Heart left ventricle (tissue), 13 donors: ENCODE results near the gene ABCA5.

Experiments used
- CTCF ChIP-seq, 12 donors: fragments of 200-600 bp; sonication (generic) in 4 of 12; IDR thresholded peaks; one replicate each; pipeline versions ENCODE4 v1.5.0 to v1.8.0; 2018 to 2022; ENCODE audit warnings: antibody characterized with exemption in 12 of 12, mild to moderate bottlenecking in 5 of 12
- POLR2A ChIP-seq, 2 donors: fragments of 450-650 bp; IDR thresholded peaks; one replicate each; pipeline ENCODE4 v1.6.1; 2017; ENCODE audit warnings: antibody characterized with exemption in 2 of 2, mild to moderate bottlenecking in 2 of 2, moderate library complexity in 2 of 2
- donor health status: ischemic (EF 13 %, LVEDD 7.1; RV severe dilation, severe dysfunction).
- donor health status: DM: no; HTN: yes; CAD: no.
- donor health status: DM: no; HTN: no; CAD: no.
- donor health status: ischemic (EF 25% LVEDD 6.9; RV normal size, moderate dysfunction).
- donor health status: ischemic (EF 25% LVEDD 5.7; RV mildly dilated, moderate dysfunction).
- donor health status: ischemic (EF 35%, LVEDD 5.7; RV mildly dilated, moderate dysfunction).
- donor health status: nonischemic (EF 11% LVEDD 7.7; RV severe dilation, severe dysfunction).
- donor health status: DM: yes; HTN: yes; CAD: no.
- donor health status: PGD.
- donor health status: ischemic (EF 29% LVEDD 5.4; RV normal size, mild dysfunction).
- donor health status: nonischemic (EF 23%, LVEDD 6.1; RV moderate dilation, normal function).

- TF ChIP-seq POLR2A (IDR thresholded peaks at IDR 0.05): no peak
- no peak for TF ChIP-seq CTCF (IDR thresholded peaks at IDR 0.05)
These were observed 21.8 kb downstream of the ABCA5 start for GRCh38 chr17:69305177-69305576.
